T follicular helper cell (primary cell): ENCODE data around the gene RBM18.

ENCODE experiments used
- DNase-seq: peaks from one replicate; pipeline ENCODE4 v3.0.0-alpha.2; 2020; ENCODE audit warnings: low read depth

RBM18 gene

DNA sequence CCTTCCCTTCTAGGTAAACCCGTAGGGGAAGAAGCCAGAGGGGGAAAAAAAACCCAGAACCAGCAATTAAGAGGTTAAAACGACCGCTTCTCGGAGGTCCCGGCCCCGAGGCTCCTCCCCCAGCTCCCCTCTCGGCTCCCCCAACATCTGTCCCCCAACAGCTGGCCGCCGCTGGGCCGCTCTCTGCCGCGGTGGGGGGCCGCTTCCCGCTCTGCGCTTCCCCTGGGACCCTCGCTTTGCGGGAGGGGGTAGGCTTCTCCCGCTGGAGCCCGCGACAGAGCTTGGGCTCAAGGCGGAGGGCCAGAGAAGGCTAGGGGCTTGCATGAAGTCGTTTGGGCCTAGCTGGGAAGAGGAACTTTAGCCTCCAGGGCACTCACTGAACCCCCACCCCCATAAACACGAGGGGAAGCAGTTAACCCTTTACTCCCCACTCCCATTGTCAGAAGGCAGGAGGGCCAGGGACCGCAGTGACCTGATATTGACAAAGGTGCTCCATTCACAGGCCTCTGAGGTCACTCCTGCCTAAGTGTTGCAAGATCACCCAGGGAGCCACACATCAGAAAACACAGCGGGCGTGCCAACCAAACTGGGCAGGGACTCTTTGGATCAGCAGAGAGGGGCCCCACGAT lies 43.3 kb downstream of the RBM18 start:
- no peak for DNase-seq

DNA sequence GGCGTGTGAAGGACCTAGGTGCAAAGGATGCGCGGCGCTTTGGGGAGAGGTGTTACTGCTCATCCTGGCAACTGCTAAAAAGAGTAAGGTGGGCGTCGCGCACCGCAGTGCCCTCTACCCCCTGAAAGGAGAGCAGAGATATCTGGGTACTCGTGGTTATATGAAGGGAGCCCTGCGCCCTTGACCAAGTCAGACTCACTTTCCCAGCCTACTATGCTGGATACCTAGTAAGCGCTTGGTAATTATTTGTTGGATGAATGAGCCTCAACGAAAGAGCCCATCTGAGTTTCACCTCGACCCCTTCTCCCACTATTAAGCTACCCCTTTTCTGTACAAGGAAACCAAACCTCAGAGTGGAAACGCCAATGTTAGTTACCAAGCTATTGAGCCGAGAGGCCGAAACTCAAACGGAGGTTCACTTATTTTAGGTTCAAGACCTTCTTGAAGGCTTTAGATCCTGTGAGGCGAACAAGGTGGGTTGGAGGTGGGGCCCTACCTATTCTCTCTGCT lies 43.9 kb downstream of the RBM18 start:
- DNase-seq: no peak

DNA sequence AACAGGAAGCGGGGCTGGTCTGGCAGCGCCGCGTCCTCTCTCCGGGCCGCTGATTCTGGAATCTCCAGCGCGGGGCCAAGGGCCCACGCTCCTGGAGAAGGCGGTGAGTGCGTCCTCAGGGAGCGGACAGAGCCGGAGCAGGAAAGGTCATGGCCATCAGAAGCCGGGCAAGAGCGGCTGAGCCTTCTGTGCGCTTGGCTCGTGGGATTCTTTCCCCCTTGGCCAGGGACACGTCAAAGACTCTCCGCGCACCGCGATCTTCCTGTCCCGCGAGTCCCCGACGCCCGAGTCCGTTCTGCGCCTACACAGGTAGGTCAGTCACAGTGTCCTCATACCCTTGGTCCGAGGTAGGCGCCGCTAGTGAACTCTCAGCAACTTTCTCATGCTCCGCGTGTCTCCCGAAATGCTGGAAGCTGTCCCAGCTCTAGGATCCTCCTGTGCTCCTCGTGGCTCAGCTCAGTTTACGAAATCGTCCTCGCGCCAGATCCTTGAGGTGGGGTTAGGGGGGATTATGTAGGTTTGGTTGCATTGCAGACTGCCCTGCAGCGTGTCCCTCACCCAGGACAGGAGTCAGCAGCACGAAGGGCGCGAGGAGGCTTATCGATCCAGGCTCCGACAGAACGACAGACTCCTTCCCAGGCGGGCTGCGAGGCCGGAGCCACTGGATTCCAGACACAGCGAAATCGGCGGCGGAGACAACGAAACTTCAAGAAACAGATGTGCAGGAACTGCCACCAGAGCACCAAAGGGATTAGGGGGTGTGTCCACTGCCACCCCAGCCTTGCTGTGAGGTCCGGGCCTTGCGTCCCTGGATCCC lies 44.6 kb downstream of the RBM18 start:
- DNase-seq: no peak

DNA sequence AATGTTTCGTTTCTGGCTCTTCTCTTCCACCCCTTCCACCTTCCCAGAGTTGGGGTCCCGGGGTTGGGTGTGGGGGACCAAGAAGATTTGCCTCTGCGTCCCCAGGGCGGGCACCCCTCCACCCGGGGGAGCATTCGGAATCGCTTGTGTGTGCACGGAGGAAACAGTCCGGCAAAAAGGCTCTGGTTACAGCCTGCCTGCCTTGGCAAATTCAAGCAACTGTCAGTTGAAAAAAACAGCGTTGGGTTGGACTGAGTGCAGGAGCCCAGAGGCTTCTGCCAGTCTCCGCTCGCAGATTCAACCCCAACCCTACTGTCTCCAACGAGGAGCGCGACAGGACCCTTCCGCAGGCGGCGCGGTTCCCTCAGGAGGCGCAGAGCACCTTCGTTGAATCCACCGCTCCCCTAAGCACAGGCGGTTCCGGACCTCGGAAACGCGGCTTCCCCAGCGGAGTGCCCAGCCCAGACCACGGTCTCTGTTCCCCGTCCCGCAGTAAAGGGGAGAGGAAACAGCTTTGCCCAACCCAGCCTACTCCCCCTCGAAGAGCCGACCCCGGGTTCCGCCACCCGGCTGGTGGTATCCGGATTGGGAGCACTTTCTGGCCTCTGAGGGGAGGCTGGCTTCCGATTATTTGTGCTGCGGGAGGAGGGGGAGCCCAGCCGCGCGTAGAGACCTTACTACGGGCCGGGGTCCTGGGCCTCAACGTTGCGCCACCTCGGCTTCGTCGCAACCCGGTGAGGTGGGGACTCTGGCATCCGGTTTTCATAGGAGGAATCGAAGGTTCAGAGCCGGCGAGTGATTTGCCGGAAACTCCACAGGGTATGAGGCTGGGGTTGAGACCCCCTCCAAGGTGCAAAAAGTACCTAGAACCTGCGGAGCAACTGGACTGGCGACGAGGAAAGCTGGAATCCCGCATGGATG lies 45.4 kb downstream of the RBM18 start:
- no peak for DNase-seq

DNA sequence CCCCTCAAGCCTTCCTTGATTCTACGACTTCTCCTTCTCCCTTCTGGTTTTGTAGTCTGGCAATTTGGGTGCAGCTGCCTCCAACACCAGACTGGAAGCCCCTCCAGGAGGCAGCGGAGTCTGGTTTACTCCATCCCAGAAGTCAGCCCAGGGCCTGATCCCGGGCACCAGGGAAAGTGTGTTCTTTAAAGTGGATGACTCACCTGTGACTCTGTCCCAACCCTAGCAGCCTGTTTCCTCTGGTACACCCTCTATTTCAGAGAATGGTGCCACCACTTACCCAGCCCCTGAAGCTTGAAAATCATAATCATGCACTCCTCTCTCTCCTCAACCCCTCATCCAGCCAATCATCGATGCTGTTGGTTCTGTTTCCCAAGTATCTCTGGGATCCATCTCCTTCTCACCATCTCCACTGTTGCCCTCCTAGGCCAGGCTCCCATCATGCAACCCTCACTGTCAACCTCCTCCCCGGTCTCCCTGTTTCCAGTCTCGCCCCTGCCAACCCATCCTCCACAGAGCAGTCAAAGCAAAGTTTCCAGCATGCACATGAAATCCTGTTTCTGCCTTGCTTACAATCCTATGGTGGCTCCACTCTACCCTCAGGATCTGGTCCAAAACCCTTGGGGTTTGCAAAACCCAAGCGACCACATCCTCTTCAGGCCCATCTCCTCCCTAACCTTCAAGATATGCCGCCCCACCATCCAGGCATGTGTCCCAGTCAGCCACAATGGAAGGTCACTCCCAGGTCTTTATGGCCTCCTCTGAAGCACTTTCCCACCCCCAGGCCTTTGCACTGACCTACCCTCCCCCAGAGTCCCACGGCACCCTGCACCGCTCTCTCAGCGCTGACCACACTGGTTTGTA lies 46.3 kb downstream of the RBM18 start:
- DNase-seq: no peak

DNA sequence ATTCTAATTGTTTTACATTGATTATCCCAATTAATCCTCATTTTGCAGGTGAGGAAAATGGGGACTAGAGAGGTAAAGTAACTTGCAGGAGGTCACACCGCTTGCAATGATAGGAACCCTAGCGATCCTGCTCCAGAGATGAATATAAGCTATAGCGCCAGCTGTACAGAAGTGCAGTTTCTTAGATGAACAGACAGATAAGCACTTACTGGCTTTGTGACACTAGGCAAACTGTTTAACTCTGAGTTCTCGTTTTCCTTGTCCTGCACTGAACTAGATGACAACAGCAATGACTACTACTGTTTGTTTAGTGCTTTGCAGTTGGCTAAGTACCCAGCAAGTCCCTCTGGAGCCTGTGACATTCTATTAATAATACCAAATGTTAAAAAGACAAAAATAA lies 47.0 kb downstream of the RBM18 start:
- no peak for DNase-seq

DNA sequence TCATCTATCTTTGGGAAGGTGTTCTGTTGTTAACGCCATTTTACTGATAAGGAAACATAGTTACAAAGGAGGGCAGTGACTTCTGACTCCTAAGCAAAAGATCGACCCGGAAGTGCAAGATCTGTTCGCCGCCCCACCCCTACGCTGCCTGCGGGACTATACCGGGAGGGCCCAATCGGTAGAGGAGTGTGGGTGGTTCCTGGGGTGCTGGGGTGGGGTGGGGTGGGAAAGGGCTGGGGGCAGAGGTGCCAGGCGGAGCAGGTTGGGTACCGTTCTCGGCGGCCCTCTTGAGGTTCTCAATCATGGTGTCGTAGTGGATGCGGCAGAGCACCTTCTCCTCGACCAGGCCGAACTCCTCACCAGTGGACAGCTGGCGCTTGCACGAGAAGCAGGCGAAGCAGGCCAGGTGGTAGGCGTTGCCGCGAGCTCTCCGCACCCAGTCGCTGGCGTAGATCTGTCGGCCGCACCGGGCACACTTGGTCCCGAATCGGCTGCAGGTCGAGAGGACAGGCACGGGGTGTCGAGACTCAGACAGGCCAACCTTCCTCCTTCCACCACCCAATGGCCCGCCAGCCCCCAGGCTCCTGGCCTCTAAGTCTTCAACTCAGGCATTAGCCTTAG lies 47.7 kb downstream of the RBM18 start:
- DNase-seq: no peak

DNA sequence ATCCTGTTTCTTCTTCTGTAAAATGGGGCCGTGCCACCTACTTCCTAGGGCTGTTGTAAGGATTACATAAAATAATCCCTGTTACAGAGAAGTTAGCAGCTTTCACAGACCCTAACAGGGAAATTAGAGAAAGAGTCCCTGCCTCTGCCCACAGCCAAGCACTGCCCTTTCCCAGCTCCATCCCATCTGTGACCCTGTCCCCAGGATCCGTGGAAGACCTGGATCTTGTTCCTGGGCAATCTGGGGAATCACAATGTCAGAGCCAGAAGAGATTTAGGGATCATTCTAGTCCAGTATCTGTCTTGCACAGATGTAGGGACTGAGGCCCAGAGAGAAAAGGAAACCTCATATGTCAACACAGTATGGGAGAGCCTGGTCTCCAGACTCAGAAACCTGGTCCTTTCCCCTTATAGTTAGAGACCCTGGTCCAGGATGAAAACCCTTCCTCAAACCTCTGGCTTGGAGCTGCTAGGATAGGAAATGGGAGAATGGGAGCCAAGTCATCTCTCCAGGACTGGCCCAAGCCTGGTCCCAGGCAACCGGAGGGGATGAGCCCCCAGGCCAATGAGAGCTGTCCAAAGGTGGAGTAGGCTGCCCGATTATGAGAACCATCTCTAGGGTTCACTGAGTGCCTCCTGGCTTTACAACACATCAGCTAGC lies 48.4 kb downstream of the RBM18 start:
- no peak for DNase-seq

DNA sequence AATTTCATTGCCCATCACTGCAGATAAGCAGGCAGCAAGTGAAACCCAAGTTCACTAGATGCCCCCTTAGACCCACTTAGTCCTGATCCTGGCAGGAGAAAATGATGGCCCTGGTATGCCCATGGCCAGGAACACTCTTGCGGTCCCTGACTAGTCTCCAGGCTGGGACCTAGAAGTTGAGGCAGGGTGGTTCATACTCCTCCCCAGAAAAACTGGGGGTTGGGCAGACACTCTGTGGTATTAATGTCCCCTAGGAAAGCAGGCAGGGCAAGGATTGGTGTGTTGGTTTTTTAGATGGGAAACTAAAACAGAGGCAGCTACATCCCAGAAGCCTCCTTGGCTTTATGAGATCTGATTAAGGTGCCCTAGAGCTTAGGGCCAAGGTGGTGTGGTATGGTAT lies 49.0 kb downstream of the RBM18 start:
- DNase-seq: no peak

DNA sequence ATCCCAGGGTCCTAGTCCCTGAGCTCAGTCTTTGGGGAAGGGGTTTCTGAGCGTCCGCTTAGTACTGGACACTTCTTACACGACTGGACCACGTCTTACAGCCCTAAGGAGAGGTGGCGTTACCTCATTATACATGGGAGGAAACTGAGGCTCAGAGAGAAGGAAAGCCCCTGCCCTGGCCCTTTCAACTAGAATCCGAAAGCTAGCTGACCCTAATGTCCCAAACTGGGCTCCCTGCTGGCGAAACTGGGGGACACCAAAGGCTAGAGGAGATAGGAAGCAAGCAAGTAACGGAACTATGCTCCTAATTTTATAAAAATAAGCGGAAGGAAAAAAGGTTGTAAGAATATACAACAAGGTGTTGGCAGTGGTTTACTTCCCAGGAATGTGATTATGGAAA lies 50.1 kb downstream of the RBM18 start:
- no peak for DNase-seq

DNA sequence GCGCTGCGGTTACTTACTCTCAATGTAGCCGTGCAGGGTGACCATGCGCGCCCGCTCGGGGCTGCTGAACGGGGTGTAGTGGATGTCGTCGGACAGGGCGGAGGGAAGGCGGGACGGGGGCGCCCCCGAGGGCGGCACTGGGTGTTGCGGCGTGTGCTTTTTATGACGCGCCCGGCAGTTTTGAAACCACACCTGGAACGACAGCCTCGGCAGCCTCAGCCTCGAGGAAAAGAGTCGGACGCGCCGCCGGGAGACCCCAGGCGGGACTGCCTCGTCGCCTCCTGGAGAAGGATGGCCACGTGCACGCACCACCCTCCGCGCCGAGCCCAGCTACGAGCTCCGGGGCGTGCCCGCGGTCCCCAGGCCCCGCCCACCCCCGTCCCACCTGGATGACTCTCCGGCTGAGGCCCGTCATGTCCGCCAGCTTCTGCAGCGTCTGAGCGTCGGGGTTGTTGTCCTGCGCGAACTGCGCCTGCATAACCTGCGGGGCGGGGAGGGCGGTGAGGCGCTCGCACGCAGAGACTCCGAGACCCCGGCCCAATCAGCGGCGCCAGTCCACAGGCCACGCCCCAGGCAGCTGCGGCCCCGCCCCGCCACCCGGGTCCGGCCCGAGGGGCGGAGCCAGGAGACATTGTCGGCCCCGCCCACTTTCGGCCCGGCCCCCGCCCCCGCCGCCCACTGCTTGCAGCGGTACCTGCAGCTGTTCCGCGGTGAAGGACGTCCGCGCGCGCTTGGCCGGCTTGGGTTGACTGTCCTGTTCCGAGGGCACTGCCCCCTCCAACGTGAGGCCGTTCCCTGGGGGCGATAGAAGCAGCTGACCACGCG lies 50.8 kb downstream of the RBM18 start:
- no peak for DNase-seq

DNA sequence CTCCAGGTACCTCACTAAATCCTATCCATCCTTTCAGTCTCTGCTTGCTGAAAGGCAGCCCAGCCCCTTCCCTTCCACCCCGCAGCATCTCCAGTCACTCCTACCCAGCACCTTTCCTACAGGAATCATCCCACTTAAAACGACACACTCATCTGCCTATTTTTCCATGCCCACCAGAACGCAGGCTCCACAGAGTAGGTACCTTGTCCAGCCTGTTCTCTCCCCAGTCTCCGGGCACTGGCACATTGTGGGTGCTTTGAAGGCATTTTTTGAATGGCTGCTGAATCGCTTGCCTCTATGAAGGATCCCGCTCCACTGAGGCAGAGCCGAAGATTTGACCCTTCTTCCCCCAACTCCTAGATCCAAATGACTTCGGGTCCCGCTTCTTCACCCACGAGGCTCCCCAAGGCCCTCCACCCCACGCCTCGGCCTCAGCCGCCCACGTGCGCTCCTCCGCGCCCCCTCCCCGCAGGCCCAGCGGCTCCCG lies 51.5 kb downstream of the RBM18 start:
- DNase-seq: no peak

DNA sequence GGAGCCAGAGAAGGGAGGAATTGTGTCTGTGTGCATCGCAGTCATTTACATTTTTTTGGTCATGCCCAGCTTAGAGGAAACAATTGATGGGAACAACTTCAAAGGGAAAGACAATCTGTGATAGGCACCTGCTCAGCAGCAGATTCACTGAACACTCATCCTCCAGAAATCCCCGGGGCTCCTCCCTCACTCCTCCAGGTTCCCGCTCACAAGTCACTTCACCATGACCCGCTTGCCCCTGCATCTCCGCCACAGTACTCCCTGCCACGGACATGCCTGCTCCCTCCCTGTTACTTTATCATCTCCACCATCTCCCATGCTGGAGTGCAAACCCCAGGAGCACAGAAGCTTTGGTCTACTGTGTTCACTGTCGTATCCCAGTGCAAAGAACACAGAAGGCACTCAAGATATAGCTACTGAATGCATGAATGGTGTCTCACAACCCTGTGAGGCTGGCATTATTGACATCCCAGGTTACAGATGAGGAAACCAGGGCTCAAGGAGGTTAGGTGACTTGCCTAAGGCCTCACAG lies 52.1 kb downstream of the RBM18 start:
- DNase-seq: no peak

DNA sequence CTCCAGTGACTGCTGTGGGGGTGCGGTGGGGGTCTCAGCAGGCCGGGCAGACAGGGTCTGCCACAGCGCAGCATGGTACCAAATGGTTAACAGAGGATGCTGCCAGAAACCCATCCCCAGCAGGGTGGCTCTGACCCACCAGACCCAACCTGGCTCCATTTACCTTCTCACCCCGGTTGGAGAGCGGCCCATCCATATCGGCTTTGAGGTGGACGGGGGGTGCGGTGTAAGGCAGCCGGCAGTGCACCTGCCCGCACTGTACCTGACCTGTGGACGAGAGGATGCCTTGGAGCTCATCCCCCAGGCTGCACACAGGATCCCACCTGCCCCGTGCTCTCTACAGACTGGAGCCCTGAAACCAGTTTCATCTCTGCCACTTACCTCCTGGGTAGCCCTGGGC lies 55.2 kb downstream of the RBM18 start:
- DNase-seq: no peak

DNA sequence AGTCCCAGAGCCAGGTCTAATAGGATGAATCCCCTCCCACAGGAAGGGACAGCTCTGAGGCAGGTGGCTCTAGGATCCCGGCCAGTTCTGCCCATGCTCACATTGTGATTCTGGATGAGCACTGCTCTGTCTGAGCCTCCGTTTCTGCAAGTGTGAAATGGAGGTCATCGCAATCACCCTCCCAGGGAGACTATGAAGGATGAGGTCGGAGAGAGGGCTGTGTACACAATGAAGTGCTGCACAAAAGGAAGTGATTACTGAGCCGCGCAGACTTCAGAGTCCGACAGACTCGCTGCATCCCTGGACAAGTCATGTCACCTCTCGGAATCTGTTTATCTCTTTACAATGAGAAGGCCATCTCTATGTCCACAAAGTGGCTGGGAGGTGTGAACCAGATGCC lies 57.5 kb downstream of the RBM18 start:
- no peak for DNase-seq

DNA sequence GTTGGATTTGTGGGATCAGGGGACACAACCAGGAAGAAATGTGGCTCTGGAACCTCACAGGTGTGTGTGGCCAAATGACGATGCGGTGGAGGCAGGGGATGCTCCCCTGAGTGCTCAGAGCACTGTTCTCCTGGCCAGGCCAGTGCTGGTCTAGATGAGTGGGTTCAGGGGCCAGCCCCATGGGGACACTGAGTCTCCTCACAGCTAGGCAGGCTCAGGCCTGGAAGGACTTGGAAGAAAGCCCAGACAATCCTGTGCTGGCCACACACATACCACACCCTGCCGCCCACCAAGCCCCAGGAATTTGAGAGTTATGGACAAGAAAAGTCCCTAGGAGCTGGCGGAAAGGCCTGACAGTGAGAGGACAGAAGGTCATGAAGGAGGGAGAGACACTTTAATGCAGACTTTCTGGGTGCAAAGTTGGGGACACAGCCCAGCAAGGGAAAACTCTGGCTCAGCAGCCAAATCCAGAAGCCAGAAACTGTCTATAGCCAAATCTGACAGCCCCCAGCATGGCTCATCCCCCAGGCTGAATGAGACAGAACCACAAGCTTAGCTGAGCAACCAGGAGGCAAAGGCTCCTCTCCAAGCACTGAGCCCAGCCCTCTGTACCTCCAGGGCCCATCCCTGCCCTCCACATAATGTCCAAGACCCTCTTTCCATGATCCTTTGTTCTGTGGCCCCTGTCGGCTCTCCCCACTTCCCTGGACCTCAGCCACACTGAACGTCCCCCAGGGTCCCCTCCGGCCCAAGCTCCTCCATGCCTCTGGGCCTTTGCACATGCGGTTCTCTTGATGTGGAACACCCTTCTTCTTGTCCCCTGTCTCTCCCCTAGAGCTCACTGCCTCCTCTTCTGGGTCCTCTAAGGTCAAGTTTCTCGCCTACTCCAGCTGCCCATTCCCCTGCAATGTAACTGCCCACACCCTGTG lies 58.3 kb downstream of the RBM18 start:
- no peak for DNase-seq

DNA sequence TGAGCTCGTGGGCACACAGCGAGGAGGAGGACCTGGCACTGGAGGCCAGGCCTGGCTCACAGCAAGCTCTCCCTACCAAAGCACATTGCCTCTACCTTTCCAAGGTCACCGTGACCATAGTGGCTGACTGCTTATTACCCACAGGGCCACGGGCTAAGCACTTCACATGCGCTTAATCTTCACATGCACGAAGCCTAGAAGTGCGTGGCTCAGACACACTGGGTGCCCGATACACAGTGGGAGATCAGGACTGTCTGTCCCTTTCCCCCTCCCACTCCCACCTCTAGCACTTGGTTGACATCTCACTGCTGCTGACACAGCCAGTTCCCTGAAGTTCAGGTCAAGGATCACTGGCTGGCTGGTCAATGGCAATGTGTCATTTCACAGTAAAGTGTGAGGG lies 59.5 kb downstream of the RBM18 start:
- no peak for DNase-seq

DNA sequence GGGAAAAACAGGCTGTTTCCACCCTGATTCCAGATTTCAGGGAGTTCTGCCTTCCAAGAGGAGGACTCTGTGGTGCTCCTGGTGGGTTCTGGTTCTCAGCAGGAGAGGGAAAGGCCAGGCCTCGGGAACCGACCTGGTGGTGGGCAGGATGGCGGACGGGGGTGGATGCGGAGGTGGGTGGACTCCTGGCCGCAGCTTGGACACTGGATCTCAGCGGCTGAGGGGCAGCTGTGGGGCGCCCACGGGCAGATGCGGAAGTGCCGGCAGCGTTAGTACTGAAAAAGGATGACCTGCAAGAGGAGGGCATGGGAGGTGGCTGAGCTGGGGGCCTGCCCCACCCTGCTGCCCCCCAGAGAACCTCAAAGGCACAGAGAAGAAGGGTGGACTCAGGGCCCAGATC lies 60.1 kb downstream of the RBM18 start:
- no peak for DNase-seq
